CD4-positive, alpha-beta T cell treated with Interleukin-4 for 4 hours (primary cell): Measurements from ENCODE around the gene MAPKAPK5.
"Not testable (repeated sequence)": the region's sequence is repeated elsewhere in the genome, so short reads cannot be mapped to it uniquely, and the experiment has no call there.

Source experiments
- DNase-seq: peaks from one replicate; pipeline ENCODE4 v3.0.0-alpha.2; 2020

Gene MAPKAPK5

GRCh38 chr12:111828338-111828979 lies 13.6 kb upstream of the MAPKAPK5 start:
- DNase-seq = no peak

DNA sequence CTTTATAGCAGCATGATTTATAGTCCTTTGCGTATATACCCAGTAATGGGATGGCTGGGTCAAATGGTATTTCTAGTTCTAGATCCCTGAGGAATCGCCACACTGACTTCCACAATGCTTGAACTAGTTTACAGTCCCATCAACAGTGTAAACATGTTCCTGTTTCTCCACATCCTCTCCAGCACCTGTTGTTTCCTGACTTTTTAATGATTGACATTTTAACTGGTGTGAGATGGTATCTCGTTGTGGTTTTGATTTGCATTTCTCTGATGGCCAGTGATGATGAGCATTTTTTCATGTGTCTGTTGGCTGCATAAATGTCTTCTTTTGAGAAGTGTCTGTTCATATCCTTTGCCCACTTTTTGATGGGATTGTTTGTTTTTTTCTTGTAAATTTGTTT lies 12.4 kb upstream of the MAPKAPK5 start:
- DNase-seq = not testable (repeated sequence)

DNA sequence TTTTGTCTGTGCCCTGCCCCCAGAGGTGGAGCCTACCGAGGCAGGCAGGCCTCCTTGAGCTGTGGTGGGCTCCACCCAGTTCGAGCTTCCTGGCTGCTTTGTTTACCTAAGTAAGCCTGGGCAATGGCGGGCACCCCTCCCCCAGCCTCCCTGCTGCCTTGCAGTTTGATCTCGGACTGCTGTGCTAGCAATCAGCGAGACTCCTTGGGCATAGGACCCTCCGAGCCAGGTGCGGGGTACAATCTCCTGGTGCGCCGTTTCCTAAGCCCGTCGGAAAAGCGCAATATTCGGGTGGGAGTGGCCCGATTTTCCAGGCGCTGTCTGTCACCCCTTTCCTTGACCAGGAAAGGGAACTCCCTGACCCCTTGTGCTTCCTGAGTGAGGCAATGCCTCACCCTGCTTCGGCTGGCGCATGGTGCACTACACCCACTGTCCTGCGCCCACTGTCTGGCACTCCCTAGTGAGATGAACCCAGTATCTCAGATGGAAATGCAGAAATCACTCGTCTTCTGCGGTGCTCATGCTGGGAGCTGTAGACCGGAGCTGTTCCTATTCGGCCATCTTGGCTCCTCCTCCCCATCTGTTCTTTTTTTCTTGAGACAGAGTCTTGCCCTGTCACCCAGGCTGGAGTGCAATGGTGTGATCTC lies 7.2 kb upstream of the MAPKAPK5 start:
- peak; percentile 13 for DNase-seq

DNA sequence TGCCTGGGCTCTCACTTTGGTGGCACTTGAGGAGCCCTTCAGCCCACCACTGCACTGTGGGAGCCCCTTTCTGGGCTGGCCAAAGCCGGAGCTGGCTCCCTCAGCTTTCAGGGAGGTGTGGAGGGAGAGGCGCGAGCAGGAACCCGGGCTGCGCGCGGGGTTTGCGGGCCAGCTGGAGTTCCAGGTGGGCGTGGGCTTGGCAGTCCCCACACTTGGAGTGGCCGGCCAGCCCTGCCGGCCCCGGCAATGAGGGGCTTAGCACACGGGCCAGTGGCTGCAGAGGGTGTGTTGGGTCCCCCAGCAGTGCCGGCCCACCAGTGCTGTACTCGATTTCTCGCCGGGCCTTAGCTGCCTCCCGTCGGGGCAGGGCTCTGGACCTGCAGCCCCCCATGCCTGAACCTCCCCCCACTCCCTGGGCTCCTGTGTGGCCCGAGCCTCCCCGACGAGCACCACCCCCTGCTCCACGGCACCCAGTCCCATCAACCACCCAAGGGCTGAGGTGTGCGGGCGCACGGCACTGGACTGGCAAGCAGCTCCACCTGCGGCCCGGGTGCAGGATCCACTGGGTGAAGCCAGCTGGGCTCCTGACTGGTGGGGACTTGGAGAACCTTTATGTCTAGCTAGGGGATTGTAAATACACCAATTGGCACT lies 6.4 kb upstream of the MAPKAPK5 start:
- DNase-seq = not testable (repeated sequence)

- DNase-seq = no peak
These were observed 3.7 kb upstream of the MAPKAPK5 start for GRCh38 chr12:111838353-111838752.

DNA sequence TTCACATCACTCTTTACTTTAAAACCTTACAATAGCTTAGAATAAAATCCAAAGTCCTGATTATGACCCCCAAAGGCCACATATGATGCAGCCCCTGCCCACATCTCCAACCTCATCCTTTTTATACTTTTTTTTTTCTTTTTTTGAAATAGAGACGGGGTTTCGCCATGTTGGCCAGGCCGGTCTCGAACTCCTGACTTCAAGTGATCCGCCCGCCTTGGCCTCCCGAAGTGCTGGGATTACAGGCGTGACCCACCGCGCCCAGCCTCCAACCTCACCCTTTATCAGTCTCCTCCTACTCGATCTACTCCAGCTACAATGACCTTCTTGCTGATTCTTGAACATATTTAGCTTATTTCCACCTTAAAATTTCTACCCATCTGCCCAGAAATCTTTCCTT lies 1.2 kb upstream of the MAPKAPK5 start:
- DNase-seq = no peak

DNA sequence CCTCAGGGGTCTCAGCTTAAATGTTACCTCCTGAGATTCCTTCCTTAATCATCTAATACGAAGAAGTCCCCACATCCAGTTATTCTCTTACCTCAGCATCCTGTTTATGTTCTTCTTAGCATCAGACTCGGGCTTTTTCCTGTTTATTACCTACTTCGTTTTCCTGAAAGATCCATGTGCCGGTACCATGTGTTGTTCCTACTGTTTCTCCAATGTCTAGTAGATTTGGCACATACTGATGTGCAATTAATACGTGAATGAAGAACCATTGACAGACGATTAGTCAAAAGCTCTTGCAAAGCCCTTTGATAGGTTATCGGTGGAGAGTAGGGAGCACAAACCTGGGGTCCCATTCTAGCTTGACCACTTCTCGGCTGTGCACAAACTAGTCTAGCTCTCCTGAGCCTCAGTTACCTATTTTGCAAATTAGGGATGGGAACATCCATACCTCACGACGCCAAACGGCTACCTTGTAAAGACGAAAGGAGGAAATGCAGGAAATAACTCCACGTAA lies 735 bp upstream of the MAPKAPK5 start:
- DNase-seq = peak; percentile 1

- DNase-seq = peak; percentile 2
These were observed 748 bp downstream of the MAPKAPK5 start for GRCh38 chr12:111842556-111843396.

DNA sequence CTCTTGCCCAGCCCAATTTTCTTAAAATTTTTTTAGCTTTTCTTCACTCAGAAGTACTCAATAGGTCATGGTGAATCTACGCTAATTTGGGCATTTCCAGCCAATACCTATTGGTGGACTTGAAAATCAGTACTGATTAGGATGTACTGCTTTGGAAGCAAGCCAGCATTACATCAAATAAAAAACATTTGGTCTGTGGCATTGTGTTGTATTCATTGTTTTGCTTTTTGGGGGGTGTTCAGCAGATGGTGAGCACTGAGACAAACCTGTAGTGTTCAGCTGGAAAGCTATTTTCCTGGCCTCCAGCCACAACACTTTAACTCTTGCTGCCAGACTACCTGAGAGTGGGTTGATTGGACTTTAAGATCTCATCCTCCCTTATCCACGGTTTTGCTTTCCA lies 4.0 kb downstream of the MAPKAPK5 start:
- no peak for DNase-seq

DNA sequence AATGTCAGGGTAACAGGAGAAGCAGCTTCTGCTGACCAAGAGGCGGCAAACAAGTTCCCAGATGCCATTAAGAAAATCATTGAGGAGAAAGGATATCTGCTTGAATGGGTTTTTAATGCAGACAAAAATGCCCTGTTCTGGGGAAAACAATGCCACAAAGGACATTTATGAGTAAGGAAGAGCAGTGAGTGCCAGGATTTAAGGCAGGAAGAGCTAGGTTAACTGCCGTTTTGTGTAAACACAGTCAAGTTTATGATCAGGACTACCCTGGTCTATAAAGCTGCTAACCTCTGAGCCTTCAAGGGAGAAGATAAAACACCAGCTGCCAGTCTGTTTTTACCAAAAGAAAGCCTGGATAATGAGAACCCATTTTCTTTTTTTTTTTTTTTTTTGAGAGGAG lies 8.5 kb downstream of the MAPKAPK5 start:
- DNase-seq = no peak

GRCh38 chr12:111858186-111858585 lies 16.2 kb downstream of the MAPKAPK5 start:
- no peak for DNase-seq

GRCh38 chr12:111858778-111859177 lies 16.8 kb downstream of the MAPKAPK5 start:
- no peak for DNase-seq

GRCh38 chr12:111864913-111865312 lies 22.9 kb downstream of the MAPKAPK5 start:
- DNase-seq = no peak

DNA sequence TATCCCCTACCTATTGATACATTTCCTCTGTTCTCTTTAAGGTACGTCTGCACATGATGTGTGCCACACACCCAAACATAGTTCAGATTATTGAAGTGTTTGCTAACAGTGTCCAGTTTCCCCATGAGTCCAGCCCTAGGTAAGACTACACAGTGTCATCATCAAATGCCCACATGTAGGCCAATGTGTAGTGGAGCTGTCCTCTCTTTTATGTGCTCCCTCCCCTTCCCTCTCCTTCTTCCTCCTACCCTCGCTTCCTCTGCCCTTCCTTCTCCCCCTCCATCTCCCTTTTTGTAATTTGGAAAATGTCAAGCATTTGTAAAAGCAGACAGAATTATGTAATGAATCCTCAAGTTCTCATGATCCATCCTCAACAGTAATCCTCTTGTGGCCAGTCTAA lies 25.5 kb downstream of the MAPKAPK5 start:
- no peak for DNase-seq

- DNase-seq = no peak
These were observed 26.9 kb downstream of the MAPKAPK5 start for GRCh38 chr12:111868676-111869588.

DNA sequence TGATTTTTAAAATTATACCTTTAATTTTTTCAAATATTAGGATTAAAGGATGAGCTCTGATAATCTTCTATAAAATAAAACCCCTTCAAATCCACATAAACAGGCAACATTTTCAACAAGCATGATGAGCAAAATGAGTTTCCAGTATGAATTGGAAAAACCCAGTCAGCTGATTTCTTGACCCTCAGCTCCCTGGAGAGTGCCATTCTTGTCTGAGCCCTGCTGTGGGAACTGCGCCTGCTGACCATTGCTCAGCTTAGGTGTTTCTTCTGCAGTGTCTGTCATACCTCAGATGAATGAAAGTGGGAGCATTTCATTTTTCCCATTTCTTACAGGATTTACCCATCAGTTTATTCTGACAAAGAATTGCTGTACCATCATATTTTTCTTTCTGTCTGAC lies 27.6 kb downstream of the MAPKAPK5 start:
- no peak for DNase-seq

DNA sequence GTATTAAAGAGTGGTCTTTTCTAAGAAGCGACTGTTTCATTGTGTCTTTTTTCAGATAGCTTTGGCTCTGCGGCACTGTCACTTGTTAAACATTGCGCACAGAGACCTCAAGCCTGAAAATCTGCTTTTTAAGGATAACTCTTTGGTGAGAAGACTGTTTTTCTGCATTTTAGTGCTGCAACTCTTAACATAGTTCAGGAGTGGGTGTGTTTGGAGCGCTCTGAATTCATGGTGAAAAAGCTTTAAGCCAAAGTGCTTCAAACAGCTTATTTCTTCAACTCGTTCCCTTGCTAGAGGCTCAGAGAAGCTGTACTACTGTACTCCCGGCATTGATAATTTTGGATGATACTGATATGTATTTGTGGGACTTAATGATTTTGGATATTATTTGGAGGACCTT lies 28.2 kb downstream of the MAPKAPK5 start:
- no peak for DNase-seq

GRCh38 chr12:111870706-111871105 lies 28.7 kb downstream of the MAPKAPK5 start:
- no peak for DNase-seq

DNA sequence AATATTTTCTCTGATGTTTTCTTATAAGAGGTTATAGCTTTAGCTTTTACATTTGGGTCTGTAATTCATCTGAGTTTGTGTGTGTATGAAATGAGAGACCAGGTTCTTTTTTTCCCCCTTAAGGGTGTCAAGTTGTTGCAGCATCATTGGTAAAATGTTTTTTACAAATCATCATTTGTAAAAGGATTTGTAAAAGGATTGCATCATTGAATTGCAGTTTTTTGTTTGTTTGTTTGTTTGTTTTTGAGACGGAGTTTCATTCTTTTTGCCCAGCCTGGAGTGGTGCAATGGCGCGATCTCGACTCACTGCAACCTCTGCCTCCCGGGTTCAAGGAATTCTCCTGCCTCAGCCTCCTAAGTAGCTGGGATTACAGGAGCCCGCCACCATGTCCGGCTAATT lies 31.1 kb downstream of the MAPKAPK5 start:
- DNase-seq = no peak

DNA sequence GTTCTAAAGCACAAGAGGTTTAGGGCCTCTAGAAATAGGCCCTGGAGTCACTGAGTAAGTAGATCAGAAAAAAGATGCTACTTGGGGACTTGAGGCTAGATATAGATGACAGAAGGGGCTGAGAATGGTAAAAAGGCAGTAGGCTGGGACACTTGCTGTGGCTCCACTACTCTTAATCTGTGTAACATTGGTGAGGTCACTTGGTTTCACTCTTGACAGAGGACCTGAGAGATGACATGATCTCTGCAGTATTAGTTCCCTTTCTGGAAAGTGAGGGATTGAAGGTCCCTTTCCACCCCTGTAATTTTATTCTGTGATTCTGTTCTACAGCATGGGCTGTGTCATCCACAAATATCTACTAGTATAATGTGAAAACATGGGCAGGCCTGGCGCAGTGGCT lies 39.7 kb downstream of the MAPKAPK5 start:
- no peak for DNase-seq

GRCh38 chr12:111886662-111887545 lies 44.9 kb downstream of the MAPKAPK5 start:
- no peak for DNase-seq
